Measurements from ENCODE around the gene SLC34A1. TPM values are rescaled to one million over a fixed set of nuclear protein-coding genes. Genes with fewer than 3 reads are reported as not detected.

The SLC34A1 gene
- total RNA-seq, 3 donors from 2014 or later (not counting 1 experiment from before 2014, with no cell fraction given), result 0.50 to 0.66 (median 0.63) TPM

DNA sequence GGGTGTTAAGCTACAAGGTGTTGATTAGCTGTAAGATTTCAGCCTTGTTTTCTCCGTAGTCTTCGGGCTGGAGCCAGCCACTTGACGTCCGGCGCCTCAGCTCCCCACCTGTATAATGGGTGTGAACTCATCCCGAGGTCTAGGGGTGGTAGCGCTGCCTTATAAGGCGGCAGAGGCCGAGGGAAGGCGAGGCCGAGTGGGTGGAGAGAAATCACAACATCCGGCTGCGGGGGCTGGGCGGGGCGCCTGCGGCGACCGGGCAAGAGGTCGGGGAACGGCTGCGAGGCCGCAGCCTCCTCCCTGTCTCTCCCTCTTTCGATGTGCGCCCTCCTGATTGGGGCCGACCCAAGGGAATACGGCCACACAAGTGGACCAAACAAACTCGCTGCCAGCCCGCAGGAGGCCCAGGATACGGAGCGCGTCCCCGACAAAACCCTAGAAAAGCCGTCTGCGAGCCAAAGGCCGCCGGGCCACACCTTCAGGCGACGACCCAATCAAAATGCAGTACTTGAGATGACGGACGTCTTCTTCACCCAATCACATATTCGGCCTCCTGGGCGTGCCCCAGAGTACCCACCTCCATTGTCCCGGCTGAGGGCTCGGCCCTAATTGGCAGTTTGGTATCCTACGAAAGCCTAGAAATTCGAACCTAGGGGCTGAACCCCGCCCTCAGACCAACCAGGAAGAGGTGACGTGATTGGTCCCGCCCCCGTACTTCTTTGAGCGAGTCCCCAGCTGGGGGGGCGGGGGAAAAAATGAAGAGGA is 41.7 kb downstream of the SLC34A1 start:
- Histone ChIP-seq H3K9me3 (ENCODE audit: control insufficient read depth, insufficient read depth, low read length) (no peaks in the 10 kb centered on the region), H3K27ac (ENCODE audit: low read length) (peak overlapping the region; percentile 92), H3K4me3 (ENCODE audit: low read length) (peak overlapping the region; percentile 58), H3K4me1 (ENCODE audit: control insufficient read depth, insufficient read depth, low read length) (peaks cover 52% of the 10 kb centered on the region), H3K36me3 (ENCODE audit: control insufficient read depth, insufficient read depth, low read length) (peaks cover 17% of the 10 kb centered on the region), H3K27me3 (ENCODE audit: control insufficient read depth, insufficient read depth, low read length) (no peaks in the 10 kb centered on the region)
- peak; percentile 75 to 93 (median 80) for ATAC-seq
- Mint-ChIP-seq H3K4me3 (peak overlapping the region; percentile 98), H3K9me3 (no peaks in the 10 kb centered on the region), H3K27me3 (ENCODE audit: low read depth in 2 of 2) (no peaks in the 10 kb centered on the region), H3K27ac (peak overlapping the region; percentile 94 to 99), H3K36me3 (no peaks in the 10 kb centered on the region), H3K4me1 (peaks cover 54 to 64% of the 10 kb centered on the region in 2 donors)
- DNase-seq, result peak; percentile 98 to 100
- WGBS (ENCODE audit: insufficient coverage), result under 1% methylated on average over 52 of the region's 52 CpGs
- TF ChIP-seq, protein P1, sequence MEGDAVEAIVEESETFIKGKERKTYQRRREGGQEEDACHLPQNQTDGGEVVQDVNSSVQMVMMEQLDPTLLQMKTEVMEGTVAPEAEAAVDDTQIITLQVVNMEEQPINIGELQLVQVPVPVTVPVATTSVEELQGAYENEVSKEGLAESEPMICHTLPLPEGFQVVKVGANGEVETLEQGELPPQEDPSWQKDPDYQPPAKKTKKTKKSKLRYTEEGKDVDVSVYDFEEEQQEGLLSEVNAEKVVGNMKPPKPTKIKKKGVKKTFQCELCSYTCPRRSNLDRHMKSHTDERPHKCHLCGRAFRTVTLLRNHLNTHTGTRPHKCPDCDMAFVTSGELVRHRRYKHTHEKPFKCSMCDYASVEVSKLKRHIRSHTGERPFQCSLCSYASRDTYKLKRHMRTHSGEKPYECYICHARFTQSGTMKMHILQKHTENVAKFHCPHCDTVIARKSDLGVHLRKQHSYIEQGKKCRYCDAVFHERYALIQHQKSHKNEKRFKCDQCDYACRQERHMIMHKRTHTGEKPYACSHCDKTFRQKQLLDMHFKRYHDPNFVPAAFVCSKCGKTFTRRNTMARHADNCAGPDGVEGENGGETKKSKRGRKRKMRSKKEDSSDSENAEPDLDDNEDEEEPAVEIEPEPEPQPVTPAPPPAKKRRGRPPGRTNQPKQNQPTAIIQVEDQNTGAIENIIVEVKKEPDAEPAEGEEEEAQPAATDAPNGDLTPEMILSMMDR (IDR thresholded peaks at IDR 0.05), result no peak
- intact Hi-C loops (cut with micrococcal nuclease), result loop anchor here (1.0 to 2.0 kb wide), 4 partner anchors 14 to 75 kb away; partner anchors contain the start of gene LMAN2

DNA sequence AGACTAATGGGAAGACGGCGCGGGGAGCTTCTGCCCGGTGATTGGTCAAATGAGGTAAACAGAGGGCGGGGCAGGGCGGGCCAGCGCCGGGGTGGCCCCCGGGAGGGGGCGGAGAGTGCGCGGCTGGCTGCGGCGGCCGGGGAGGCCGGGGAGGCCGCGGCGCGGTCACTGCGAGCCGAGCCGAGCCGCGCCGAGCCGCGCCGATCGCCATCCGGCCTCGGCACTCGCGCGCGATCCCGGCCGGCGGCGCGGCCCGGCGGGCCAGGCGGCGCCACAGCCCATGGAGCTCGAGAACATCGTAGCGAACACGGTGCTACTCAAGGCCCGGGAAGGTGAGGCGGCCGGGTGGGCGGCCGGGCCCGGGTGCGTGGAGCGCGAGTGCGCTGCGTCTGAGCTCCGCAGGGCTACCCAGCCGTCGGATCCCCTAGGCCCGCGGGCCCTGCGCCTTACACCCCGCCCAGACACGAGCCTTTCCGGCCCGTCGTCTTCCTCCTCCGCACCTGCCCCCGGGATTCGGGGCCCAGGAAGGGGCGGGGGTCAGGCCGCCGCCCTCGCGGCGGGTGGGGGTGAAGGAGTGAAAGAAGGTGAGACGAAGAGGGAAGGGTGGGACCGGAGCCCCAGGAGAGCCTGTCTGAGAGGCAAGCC is 42.5 kb downstream of the SLC34A1 start, which contains the start of gene GRK6:
TSS of gene GRK6 (plus strand) at position 111 of the 645 bp plus-strand sequence. CDS start at position 281, 170 bp downstream.
- intact Hi-C loops (cut with micrococcal nuclease), result loop anchor here (1.0 to 2.0 kb wide), 4 partner anchors 14 to 76 kb away; partner anchors contain the start of gene LMAN2

DNA sequence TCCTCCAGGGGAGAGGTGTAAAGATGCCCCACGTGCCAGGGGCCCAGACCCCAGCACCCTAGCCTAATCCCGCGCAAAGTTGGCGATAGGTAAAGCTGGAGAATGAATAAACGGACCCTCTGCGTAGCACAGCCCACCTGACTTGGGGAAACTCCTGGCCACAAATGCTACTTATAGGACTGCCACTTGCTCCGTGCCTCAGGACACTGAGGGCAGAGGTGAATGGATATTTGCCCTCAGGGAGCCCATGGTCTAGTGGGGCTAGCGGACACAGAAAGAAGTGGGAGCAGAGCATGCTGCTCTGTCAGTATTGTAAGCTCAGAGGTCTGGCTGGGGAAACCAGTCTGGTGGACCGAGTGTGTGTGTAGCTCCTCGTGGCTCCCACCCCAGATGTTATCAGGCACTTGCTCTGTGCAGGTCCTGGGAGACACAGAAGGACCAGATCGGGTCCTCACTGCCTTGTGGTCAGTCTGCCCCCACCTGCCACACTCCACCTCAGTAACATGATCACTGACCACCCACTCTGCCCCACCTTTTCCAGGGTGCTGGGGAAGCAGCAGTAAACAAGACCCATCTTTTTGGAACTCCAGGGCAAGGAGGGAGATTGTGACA is 43.1 kb downstream of the SLC34A1 start:
- Histone ChIP-seq H3K9me3 (ENCODE audit: control insufficient read depth, insufficient read depth, low read length) (no peaks in the 10 kb centered on the region), H3K27ac (ENCODE audit: low read length) (peak overlapping the region; percentile 93), H3K36me3 (ENCODE audit: control insufficient read depth, insufficient read depth, low read length) (peaks cover 22% of the 10 kb centered on the region), H3K4me1 (ENCODE audit: control insufficient read depth, insufficient read depth, low read length) (peaks cover 66% of the 10 kb centered on the region), H3K27me3 (ENCODE audit: control insufficient read depth, insufficient read depth, low read length) (no peaks in the 10 kb centered on the region), H3K4me3 (ENCODE audit: low read length) (peak overlapping the region; percentile 71)
- Mint-ChIP-seq H3K4me3 (peak overlapping the region; percentile 90), H3K27ac (peak overlapping the region; percentile 94 to 99), H3K27me3 (ENCODE audit: low read depth in 2 of 2) (no peaks in the 10 kb centered on the region), H3K4me1 (peaks cover 67 to 77% of the 10 kb centered on the region in 2 donors), H3K9me3 (no peaks in the 10 kb centered on the region), H3K36me3 (no peaks in the 10 kb centered on the region)
- WGBS (ENCODE audit: insufficient coverage), result 2% methylated on average over 11 of the region's 11 CpGs
- intact Hi-C loops (cut with micrococcal nuclease), result loop anchor here (2.0 kb wide), 1 partner anchor 77 kb away; the partner anchor contains the start of gene LMAN2
- TF ChIP-seq, protein P1 (IDR thresholded peaks at IDR 0.05), result no peak
- ATAC-seq (no peak), DNase-seq (peak in 1 of 2 donors; percentile 39)

More for the DNA sequence above, 42.5 kb downstream of the SLC34A1 start, which contains the start of gene GRK6:
- Histone ChIP-seq H3K27me3 (ENCODE audit: control insufficient read depth, insufficient read depth, low read length) (no peaks in the 10 kb centered on the region), H3K27ac (ENCODE audit: low read length) (peak within 1 kb of the TSS; percentile 93), H3K4me3 (ENCODE audit: low read length) (peak within 1 kb of the TSS; percentile 71), H3K4me1 (ENCODE audit: control insufficient read depth, insufficient read depth, low read length) (peaks cover 59% of the 10 kb centered on the region), H3K36me3 (ENCODE audit: control insufficient read depth, insufficient read depth, low read length) (peaks cover 20% of the 10 kb centered on the region), H3K9me3 (ENCODE audit: control insufficient read depth, insufficient read depth, low read length) (no peaks in the 10 kb centered on the region)
- TF ChIP-seq, protein P1 (IDR thresholded peaks at IDR 0.05), result no peak
- DNase-seq (peak in 1 of 2 donors; percentile 81), ATAC-seq (peak; percentile 2 to 4 (median 3))
- Mint-ChIP-seq H3K36me3 (no peaks in the 10 kb centered on the region), H3K9me3 (no peaks in the 10 kb centered on the region), H3K27me3 (ENCODE audit: low read depth in 2 of 2) (no peaks in the 10 kb centered on the region), H3K4me3 (peak within 1 kb of the TSS; percentile 98), H3K4me1 (peaks cover 61 to 71% of the 10 kb centered on the region in 2 donors), H3K27ac (peak within 1 kb of the TSS; percentile 94 to 99)
- under 1% methylated on average over 82 of the region's 82 CpGs for WGBS (ENCODE audit: insufficient coverage)
